ENCODE results near the gene FSTL5. TPM values are rescaled to one million over a fixed set of nuclear protein-coding genes. Genes with fewer than 3 reads are reported as not detected.

FSTL5 gene
- total and polyA plus RNA-seq, 2 of the 13 experiments (the other 11 are each of a cell fraction or from before 2014, with no cell fraction given) = 0.03 to 0.07 TPM

DNA sequence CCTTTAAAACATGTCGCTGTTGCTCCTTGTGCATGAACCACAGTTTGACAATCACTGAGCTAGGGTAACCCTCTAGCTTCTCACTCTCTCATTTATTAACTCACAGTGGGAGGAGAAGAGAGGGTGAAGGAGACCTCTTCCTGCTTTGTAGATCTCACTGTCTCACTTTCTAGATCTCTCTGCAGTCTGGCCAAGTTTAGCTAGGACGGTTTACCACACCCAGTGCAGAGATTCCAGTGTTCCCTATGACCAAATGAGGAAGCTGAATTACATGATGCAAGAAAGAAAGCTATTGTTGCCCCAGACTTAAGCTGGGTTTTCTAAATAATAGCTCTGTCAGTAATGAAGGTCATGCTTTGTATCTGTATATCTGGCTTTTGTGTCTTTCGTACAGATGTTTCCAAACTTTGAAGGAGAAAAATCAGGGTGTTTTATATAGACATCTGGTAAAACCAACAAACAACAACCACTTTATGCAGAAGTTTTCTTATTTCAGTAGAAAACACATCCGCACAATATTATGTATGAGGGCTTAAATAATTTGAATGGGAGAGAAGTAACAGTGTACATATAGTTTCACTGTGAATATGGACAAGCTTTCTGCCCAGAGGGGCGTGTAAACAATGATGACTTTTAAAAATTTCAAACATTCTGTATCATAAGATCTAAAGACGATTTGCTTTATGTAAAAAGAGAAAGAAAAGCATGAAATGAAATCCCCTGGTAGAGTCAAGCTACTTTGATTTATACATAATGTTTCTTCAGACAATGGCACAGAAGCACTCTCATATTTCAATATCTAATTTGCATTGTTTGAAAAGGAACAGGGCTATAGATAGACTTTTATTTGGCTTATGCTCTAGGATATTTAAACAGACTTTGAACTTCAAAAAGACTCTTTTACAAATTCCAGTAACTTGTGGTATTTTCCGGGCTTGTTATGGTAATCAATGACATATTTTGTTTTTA, 582.3 kb downstream of the FSTL5 start:
- no TSS peak for BruUV-seq (replicated peaks)
- Histone ChIP-seq H2AFZ (ENCODE audit: low read length) (no peak overlapping the region), H3K4me3 (replicated peaks in 1 of 3; ENCODE audit: insufficient read depth in 1 of 3, low read depth in 2 of 3, low read length in 3 of 3) (no peak overlapping the region), H3K9ac (ENCODE audit: insufficient read depth, low read depth, low read length) (no peak overlapping the region), H4K20me1 (ENCODE audit: insufficient read depth, low read length) (no peaks in the 10 kb centered on the region), H3K4me1 (ENCODE audit: insufficient read depth, low read length) (no peaks in the 10 kb centered on the region), H3K79me2 (ENCODE audit: insufficient read depth, low read length) (no peaks in the 10 kb centered on the region), H3K36me3 (replicated peaks in 1 of 2; ENCODE audit: control insufficient read depth in 1 of 2, insufficient read depth in 2 of 2, low read length in 2 of 2) (no peaks in the 10 kb centered on the region), H3K27ac (ENCODE audit: extremely low read length, insufficient read depth, low read length) (no peak overlapping the region), H3K4me2 (ENCODE audit: low read depth, low read length) (no peak overlapping the region), H3K27me3 (ENCODE audit: control insufficient read depth in 1 of 2, insufficient read depth in 2 of 2, low read length in 2 of 2) (no peaks in the 10 kb centered on the region), H3K9me3 (ENCODE audit: low read length) (no peaks in the 10 kb centered on the region)
- ChIA-PET POLR2A (no interaction called here), CTCF (ENCODE audit: low intra/inter-chr PET ratio, low total read pairs) (no interaction called here)
- in situ Hi-C loops (cut with HindIII; ENCODE audit: extremely low pct_ligation_motif_present, low pct_unique_long_range_greater_than_20kb) (no loop called here), intact Hi-C loops (cut with micrococcal nuclease; ENCODE audit: unreplicated experiment) (no loop called here)
- FAIRE-seq (no peak), DNase-seq (ENCODE audit: low spot score) (no peak), ATAC-seq (no peak)
- WGBS (ENCODE audit: low lambda C conversion rate) = 17% methylated on average over 7 of the region's 7 CpGs
- TF ChIP-seq, protein P1, sequence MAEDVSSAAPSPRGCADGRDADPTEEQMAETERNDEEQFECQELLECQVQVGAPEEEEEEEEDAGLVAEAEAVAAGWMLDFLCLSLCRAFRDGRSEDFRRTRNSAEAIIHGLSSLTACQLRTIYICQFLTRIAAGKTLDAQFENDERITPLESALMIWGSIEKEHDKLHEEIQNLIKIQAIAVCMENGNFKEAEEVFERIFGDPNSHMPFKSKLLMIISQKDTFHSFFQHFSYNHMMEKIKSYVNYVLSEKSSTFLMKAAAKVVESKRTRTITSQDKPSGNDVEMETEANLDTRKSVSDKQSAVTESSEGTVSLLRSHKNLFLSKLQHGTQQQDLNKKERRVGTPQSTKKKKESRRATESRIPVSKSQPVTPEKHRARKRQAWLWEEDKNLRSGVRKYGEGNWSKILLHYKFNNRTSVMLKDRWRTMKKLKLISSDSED (CRISPR knock-in tag; IDR thresholded peaks at IDR 0.05) = no peak
- TF ChIP-seq JDP2 (CRISPR knock-in tag; IDR thresholded peaks at IDR 0.05; ENCODE audit: borderline replicate concordance) (no peak), ZNF3 (CRISPR knock-in tag; IDR thresholded peaks at IDR 0.05) (no peak), TCF7L2 (IDR thresholded peaks at IDR 0.05; ENCODE audit: low read depth, low read length) (no peak), SMAD3 (CRISPR knock-in tag; IDR thresholded peaks at IDR 0.05) (no peak), CBX1 (IDR thresholded peaks at IDR 0.05; ENCODE audit: low read depth) (no peak), ZNF589 (CRISPR knock-in tag; conservative IDR thresholded peaks at IDR 0.05) (no peak), ZNF432 (CRISPR knock-in tag; IDR thresholded peaks at IDR 0.05; ENCODE audit: borderline replicate concordance) (no peak)
- TF ChIP-seq, protein P2, sequence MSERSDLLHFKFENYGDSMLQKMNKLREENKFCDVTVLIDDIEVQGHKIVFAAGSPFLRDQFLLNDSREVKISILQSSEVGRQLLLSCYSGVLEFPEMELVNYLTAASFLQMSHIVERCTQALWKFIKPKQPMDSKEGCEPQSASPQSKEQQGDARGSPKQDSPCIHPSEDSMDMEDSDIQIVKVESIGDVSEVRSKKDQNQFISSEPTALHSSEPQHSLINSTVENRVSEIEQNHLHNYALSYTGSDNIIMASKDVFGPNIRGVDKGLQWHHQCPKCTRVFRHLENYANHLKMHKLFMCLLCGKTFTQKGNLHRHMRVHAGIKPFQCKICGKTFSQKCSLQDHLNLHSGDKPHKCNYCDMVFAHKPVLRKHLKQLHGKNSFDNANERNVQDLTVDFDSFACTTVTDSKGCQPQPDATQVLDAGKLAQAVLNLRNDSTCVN (CRISPR knock-in tag; IDR thresholded peaks at IDR 0.05; ENCODE audit: borderline replicate concordance) = no peak
- TF ChIP-seq, protein P3, sequence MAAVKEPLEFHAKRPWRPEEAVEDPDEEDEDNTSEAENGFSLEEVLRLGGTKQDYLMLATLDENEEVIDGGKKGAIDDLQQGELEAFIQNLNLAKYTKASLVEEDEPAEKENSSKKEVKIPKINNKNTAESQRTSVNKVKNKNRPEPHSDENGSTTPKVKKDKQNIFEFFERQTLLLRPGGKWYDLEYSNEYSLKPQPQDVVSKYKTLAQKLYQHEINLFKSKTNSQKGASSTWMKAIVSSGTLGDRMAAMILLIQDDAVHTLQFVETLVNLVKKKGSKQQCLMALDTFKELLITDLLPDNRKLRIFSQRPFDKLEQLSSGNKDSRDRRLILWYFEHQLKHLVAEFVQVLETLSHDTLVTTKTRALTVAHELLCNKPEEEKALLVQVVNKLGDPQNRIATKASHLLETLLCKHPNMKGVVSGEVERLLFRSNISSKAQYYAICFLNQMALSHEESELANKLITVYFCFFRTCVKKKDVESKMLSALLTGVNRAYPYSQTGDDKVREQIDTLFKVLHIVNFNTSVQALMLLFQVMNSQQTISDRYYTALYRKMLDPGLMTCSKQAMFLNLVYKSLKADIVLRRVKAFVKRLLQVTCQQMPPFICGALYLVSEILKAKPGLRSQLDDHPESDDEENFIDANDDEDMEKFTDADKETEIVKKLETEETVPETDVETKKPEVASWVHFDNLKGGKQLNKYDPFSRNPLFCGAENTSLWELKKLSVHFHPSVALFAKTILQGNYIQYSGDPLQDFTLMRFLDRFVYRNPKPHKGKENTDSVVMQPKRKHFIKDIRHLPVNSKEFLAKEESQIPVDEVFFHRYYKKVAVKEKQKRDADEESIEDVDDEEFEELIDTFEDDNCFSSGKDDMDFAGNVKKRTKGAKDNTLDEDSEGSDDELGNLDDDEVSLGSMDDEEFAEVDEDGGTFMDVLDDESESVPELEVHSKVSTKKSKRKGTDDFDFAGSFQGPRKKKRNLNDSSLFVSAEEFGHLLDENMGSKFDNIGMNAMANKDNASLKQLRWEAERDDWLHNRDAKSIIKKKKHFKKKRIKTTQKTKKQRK (IDR thresholded peaks at IDR 0.05; ENCODE audit: low read length) = no peak
- TF ChIP-seq, protein P4, sequence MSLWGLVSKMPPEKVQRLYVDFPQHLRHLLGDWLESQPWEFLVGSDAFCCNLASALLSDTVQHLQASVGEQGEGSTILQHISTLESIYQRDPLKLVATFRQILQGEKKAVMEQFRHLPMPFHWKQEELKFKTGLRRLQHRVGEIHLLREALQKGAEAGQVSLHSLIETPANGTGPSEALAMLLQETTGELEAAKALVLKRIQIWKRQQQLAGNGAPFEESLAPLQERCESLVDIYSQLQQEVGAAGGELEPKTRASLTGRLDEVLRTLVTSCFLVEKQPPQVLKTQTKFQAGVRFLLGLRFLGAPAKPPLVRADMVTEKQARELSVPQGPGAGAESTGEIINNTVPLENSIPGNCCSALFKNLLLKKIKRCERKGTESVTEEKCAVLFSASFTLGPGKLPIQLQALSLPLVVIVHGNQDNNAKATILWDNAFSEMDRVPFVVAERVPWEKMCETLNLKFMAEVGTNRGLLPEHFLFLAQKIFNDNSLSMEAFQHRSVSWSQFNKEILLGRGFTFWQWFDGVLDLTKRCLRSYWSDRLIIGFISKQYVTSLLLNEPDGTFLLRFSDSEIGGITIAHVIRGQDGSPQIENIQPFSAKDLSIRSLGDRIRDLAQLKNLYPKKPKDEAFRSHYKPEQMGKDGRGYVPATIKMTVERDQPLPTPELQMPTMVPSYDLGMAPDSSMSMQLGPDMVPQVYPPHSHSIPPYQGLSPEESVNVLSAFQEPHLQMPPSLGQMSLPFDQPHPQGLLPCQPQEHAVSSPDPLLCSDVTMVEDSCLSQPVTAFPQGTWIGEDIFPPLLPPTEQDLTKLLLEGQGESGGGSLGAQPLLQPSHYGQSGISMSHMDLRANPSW (CRISPR knock-in tag; IDR thresholded peaks at IDR 0.05; ENCODE audit: borderline replicate concordance) = no peak
